Ovary (tissue), 3 donors: ENCODE results near the gene ADAM10.

ENCODE experiments used
- POLR2A ChIP-seq: fragments of 450-650 bp; IDR thresholded peaks from one replicate; pipeline ENCODE4 v1.6.1; 2017; ENCODE audit warnings: antibody characterized with exemption, mild to moderate bottlenecking, moderate library complexity
- TF ChIP-seq, protein P1 (sequence below), 3 donors: fragments of 450-650 bp in 2 of 3; fragments of 200-600 bp in 1 of 3; IDR thresholded peaks; one replicate each; pipeline versions ENCODE4 v1.5.1 to v1.8.0; 2016 to 2022; ENCODE audit warnings: antibody characterized with exemption in 3 of 3, mild to moderate bottlenecking in 1 of 3
- donor health status: DM: no; HTN: no; CAD: no.

DNA sequence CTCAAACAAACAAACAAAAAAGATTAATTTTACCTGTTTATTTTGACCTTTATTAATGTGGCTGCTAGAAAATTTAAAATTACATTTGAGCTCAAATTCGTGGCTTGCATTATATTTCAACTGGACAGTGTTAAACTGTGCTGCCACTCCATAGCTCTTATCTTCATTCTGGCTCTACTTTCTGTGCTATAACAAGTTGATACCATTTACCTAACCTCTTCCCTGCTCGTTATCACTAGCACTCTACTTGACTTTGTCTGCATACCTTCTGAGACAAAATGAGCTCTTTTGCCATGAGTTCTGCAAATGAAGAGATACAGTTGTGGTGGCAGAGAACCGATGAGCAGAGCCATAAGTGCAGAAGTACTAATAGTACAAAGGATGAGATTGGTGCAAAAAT is 48.0 kb upstream of the ADAM10 start:
- TF ChIP-seq POLR2A, result no peak
- TF ChIP-seq, protein P1, sequence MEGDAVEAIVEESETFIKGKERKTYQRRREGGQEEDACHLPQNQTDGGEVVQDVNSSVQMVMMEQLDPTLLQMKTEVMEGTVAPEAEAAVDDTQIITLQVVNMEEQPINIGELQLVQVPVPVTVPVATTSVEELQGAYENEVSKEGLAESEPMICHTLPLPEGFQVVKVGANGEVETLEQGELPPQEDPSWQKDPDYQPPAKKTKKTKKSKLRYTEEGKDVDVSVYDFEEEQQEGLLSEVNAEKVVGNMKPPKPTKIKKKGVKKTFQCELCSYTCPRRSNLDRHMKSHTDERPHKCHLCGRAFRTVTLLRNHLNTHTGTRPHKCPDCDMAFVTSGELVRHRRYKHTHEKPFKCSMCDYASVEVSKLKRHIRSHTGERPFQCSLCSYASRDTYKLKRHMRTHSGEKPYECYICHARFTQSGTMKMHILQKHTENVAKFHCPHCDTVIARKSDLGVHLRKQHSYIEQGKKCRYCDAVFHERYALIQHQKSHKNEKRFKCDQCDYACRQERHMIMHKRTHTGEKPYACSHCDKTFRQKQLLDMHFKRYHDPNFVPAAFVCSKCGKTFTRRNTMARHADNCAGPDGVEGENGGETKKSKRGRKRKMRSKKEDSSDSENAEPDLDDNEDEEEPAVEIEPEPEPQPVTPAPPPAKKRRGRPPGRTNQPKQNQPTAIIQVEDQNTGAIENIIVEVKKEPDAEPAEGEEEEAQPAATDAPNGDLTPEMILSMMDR (IDR thresholded peaks at IDR 0.05), result no peak
